ACC112 (cell line): ENCODE results near the gene DNPH1.

ENCODE experiments used
- H2AFZ ChIP-seq: fragments of 200-600 bp; sonication (generic); one replicate; pipeline ENCODE4 v1.6.0; 2017; ENCODE audit warnings: antibody characterized with exemption, low read length; ENCODE audit not compliant: unreplicated experiment
- H3K27ac ChIP-seq: fragments of 200-600 bp; sonication (generic); 2 replicates; pipeline ENCODE4 v1.5.1; 2014; ENCODE audit warnings: low read depth, mild to moderate bottlenecking, antibody characterized with exemption, low read length, moderate library complexity
- H3K27me3 ChIP-seq: fragments of 200-600 bp; sonication (generic); 2 replicates; pipeline ENCODE4 v1.6.1; 2014; ENCODE audit warnings: mild to moderate bottlenecking, antibody characterized with exemption, low read length, moderate library complexity, mixed read lengths; ENCODE audit not compliant: insufficient read depth
- H3K36me3 ChIP-seq: fragments of 200-600 bp; sonication (generic); 2 replicates; pipeline ENCODE4 v1.6.1; 2016; ENCODE audit warnings: mild to moderate bottlenecking, antibody characterized with exemption, low read length, moderate library complexity, mixed read lengths; ENCODE audit not compliant: insufficient read depth
- H3K4me1 ChIP-seq: fragments of 200-600 bp; sonication (generic); one replicate; pipeline ENCODE4 v1.6.1; 2016; ENCODE audit warnings: low read length, mixed read lengths; ENCODE audit not compliant: insufficient read depth, unreplicated experiment, control insufficient read depth
- H3K4me3 ChIP-seq: fragments of 200-600 bp; sonication (generic); 2 replicates; pipeline ENCODE4 v1.5.1; 2014; ENCODE audit warnings: mild to moderate bottlenecking, low read depth, low read length
- H3K79me2 ChIP-seq: fragments of 200-600 bp; sonication (generic); one replicate; pipeline ENCODE4 v1.6.0; 2016; ENCODE audit warnings: low read length; ENCODE audit not compliant: control insufficient read depth, unreplicated experiment, insufficient read depth

DNPH1 gene

GRCh38 chr6:43180058-43180457 lies 49.2 kb downstream of the DNPH1 start:
- no peaks in the 10 kb centered on the region for H3K27me3 ChIP-seq
- H3K36me3 ChIP-seq, result peaks cover 11% of the 10 kb centered on the region; the same call in 1 of the 2 replicates
- no peak overlapping the region for H3K4me3 ChIP-seq
- peaks cover 30% of the 10 kb centered on the region for H3K4me1 ChIP-seq
- H2AFZ ChIP-seq, result no peak overlapping the region
- H3K79me2 ChIP-seq, result peaks cover 14% of the 10 kb centered on the region
- no peak overlapping the region for H3K27ac ChIP-seq

GRCh38 chr6:43178951-43179830 lies 50.1 kb downstream of the DNPH1 start:
- H2AFZ ChIP-seq, result no peak overlapping the region
- peaks cover 34% of the 10 kb centered on the region for H3K4me1 ChIP-seq
- H3K4me3 ChIP-seq, result no peak overlapping the region
- H3K27ac ChIP-seq, result no peak overlapping the region
- no peaks in the 10 kb centered on the region for H3K27me3 ChIP-seq
- H3K79me2 ChIP-seq, result peaks cover 15% of the 10 kb centered on the region
- peaks cover 11% of the 10 kb centered on the region; the same call in 1 of the 2 replicates for H3K36me3 ChIP-seq

GRCh38 chr6:43178150-43178549 lies 51.1 kb downstream of the DNPH1 start:
- no peak overlapping the region for H2AFZ ChIP-seq
- peaks cover 11% of the 10 kb centered on the region; the same call in 1 of the 2 replicates for H3K36me3 ChIP-seq
- H3K4me3 ChIP-seq, result no peak overlapping the region
- peaks cover 40% of the 10 kb centered on the region for H3K4me1 ChIP-seq
- H3K27ac ChIP-seq, result no peak overlapping the region
- peaks cover 25% of the 10 kb centered on the region for H3K79me2 ChIP-seq
- no peaks in the 10 kb centered on the region for H3K27me3 ChIP-seq

GRCh38 chr6:43176423-43176786 lies 52.9 kb downstream of the DNPH1 start:
- no peaks in the 10 kb centered on the region for H3K27me3 ChIP-seq
- H3K79me2 ChIP-seq, result peaks cover 38% of the 10 kb centered on the region
- H3K27ac ChIP-seq, result peak overlapping the region; percentile 83; the same call in 1 of the 2 replicates
- H3K4me3 ChIP-seq, result no peak overlapping the region
- H2AFZ ChIP-seq, result no peak overlapping the region
- peaks cover 11% of the 10 kb centered on the region; the same call in 1 of the 2 replicates for H3K36me3 ChIP-seq
- peaks cover 32% of the 10 kb centered on the region for H3K4me1 ChIP-seq

GRCh38 chr6:43175676-43176422 lies 53.4 kb downstream of the DNPH1 start:
- no peak overlapping the region for H3K4me3 ChIP-seq
- peaks cover 26% of the 10 kb centered on the region for H3K4me1 ChIP-seq
- peak overlapping the region; percentile 83 for H3K27ac ChIP-seq
- peaks cover 11% of the 10 kb centered on the region; the same call in 1 of the 2 replicates for H3K36me3 ChIP-seq
- peaks cover 38% of the 10 kb centered on the region for H3K79me2 ChIP-seq
- no peak overlapping the region for H2AFZ ChIP-seq
- H3K27me3 ChIP-seq, result no peaks in the 10 kb centered on the region
